ENCODE results near the gene RAD9A.
A peak's percentile ranks its signal among the peaks of the same experiment; 100 is the strongest.

Gene RAD9A

GRCh38 chr11:67375320-67376055 is 16.3 kb upstream of the RAD9A start:
- DNase-seq, result no peak

- DNase-seq, result no peak
Measured at GRCh38 chr11:67376063-67376820, 15.5 kb upstream of the RAD9A start.

- no peak for DNase-seq
Measured at GRCh38 chr11:67376873-67377808, 14.6 kb upstream of the RAD9A start.

- no peak for DNase-seq
Measured at GRCh38 chr11:67378544-67378943, 13.2 kb upstream of the RAD9A start.

- DNase-seq, result no peak
Measured at GRCh38 chr11:67379061-67380058, 12.4 kb upstream of the RAD9A start.

GRCh38 chr11:67381244-67381972 is 10.4 kb upstream of the RAD9A start:
- no peak for DNase-seq

- DNase-seq, result peak; percentile 41 to 66
Measured at GRCh38 chr11:67382276-67383136, 9.3 kb upstream of the RAD9A start.

- DNase-seq, result no peak
Measured at GRCh38 chr11:67384851-67385366, 6.9 kb upstream of the RAD9A start.

GRCh38 chr11:67387069-67387468 is 4.7 kb upstream of the RAD9A start:
- no peak for DNase-seq

- no peak for DNase-seq
Measured at GRCh38 chr11:67387518-67387917, 4.3 kb upstream of the RAD9A start.

GRCh38 chr11:67389477-67389876 is 2.3 kb upstream of the RAD9A start:
- peak in 1 of 2 experiments; percentile 25 for DNase-seq

GRCh38 chr11:67390947-67391303 is 861 bp upstream of the RAD9A start:
- DNase-seq, result no peak

GRCh38 chr11:67392183-67392715 is 463 bp downstream of the RAD9A start:
- no peak for DNase-seq

- DNase-seq, result no peak
Measured at GRCh38 chr11:67393437-67393836, 1.7 kb downstream of the RAD9A start.

GRCh38 chr11:67393990-67394389 is 2.2 kb downstream of the RAD9A start:
- DNase-seq, result no peak

GRCh38 chr11:67395555-67396258 is 3.9 kb downstream of the RAD9A start:
- DNase-seq, result no peak

- no peak for DNase-seq
Measured at GRCh38 chr11:67396259-67396581, 4.4 kb downstream of the RAD9A start.

GRCh38 chr11:67396587-67397389 is 5.0 kb downstream of the RAD9A start:
- no peak for DNase-seq
